HCT116 (cell line): ENCODE data around the gene TDO2.

Experiments used
- POLR2A ChIP-seq: IDR thresholded peaks from 2 replicates; pipeline ENCODE4 v1.7.0; 2011; ENCODE audit warnings: borderline replicate concordance; ENCODE audit not compliant: insufficient read depth, insufficient read length; ENCODE audit errors: extremely low read depth
- REST ChIP-seq: IDR thresholded peaks from 2 replicates; pipeline ENCODE4 v1.6.1; 2012; ENCODE audit warnings: low read depth
- ZNF274 ChIP-seq: fragments of 200-500 bp; sonication (Bioruptor generic); IDR thresholded peaks from 2 replicates; pipeline ENCODE4 v1.6.1; 2014; ENCODE audit warnings: mild to moderate bottlenecking, low read depth, low read length, inconsistent platforms
- TF ChIP-seq, protein P1 (sequence below), 3 experiments: fragments of 200-600 bp in 1 of 3; sonication (generic) in 1 of 3; IDR thresholded peaks in 2 of 3; conservative IDR thresholded peaks in 1 of 3; 2 replicates each; pipeline ENCODE4 v1.5.1; 2012 to 2017; ENCODE audit warnings: low read depth in 2 of 3, low read length in 2 of 3, antibody characterized with exemption in 1 of 3, borderline replicate concordance in 1 of 3, control low read depth in 1 of 3, mild to moderate bottlenecking in 1 of 3, mixed read lengths in 1 of 3, mixed run types in 1 of 3, moderate library complexity in 1 of 3; ENCODE audit not compliant: insufficient read depth in 1 of 3
- TF ChIP-seq, protein P2 (sequence below): IDR thresholded peaks from 2 replicates; pipeline ENCODE4 v1.6.1; 2011; ENCODE audit warnings: mild to moderate bottlenecking, low read length, moderate library complexity; ENCODE audit not compliant: insufficient replicate concordance; ENCODE audit errors: extremely low read depth

- TF ChIP-seq, protein P1, sequence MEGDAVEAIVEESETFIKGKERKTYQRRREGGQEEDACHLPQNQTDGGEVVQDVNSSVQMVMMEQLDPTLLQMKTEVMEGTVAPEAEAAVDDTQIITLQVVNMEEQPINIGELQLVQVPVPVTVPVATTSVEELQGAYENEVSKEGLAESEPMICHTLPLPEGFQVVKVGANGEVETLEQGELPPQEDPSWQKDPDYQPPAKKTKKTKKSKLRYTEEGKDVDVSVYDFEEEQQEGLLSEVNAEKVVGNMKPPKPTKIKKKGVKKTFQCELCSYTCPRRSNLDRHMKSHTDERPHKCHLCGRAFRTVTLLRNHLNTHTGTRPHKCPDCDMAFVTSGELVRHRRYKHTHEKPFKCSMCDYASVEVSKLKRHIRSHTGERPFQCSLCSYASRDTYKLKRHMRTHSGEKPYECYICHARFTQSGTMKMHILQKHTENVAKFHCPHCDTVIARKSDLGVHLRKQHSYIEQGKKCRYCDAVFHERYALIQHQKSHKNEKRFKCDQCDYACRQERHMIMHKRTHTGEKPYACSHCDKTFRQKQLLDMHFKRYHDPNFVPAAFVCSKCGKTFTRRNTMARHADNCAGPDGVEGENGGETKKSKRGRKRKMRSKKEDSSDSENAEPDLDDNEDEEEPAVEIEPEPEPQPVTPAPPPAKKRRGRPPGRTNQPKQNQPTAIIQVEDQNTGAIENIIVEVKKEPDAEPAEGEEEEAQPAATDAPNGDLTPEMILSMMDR (IDR thresholded peaks at IDR 0.05 in 2 of 3, conservative IDR thresholded peaks at IDR 0.05 in 1 of 3; ENCODE audit: borderline replicate concordance in 1 of 3, insufficient read depth in 1 of 3, low read depth in 2 of 3, low read length in 2 of 3): no peak
- TF ChIP-seq ZNF274 (no peak), REST (no peak), POLR2A (no peak)
- TF ChIP-seq, protein P2, sequence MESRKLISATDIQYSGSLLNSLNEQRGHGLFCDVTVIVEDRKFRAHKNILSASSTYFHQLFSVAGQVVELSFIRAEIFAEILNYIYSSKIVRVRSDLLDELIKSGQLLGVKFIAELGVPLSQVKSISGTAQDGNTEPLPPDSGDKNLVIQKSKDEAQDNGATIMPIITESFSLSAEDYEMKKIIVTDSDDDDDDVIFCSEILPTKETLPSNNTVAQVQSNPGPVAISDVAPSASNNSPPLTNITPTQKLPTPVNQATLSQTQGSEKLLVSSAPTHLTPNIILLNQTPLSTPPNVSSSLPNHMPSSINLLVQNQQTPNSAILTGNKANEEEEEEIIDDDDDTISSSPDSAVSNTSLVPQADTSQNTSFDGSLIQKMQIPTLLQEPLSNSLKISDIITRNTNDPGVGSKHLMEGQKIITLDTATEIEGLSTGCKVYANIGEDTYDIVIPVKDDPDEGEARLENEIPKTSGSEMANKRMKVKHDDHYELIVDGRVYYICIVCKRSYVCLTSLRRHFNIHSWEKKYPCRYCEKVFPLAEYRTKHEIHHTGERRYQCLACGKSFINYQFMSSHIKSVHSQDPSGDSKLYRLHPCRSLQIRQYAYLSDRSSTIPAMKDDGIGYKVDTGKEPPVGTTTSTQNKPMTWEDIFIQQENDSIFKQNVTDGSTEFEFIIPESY: no peak
Observed at GRCh38 chr4:155941820-155942219, 38.3 kb downstream of the TDO2 start.
